Activated CD4-positive, alpha-beta T cell treated with anti-CD3 and anti-CD28 coated beads for 36 hours (primary cell): ENCODE measurements around the gene NUDT1. TPM values are rescaled to one million over a fixed set of nuclear protein-coding genes. Genes with fewer than 3 reads are reported as not detected.

ENCODE experiments used
- ATAC-seq: fragments of 200-7000 bp; cut with Tn5 transposase; one replicate; pipeline ENCODE4 v1.10.0; 2021; ENCODE audit warnings: mild to moderate bottlenecking, moderate library complexity
- CTCF ChIA-PET: fragments of 350-600 bp; sonication (Branson Sonifier 250); formaldehyde crosslinking; loops from one replicate; lab custom pipeline; 2021; ENCODE audit warnings: antibody characterized with exemption; lab: Charles Lee
- POLR2A ChIA-PET: fragments of 350-600 bp; sonication (Branson Sonifier 250); formaldehyde crosslinking; loops from one replicate; lab custom pipeline; 2021; ENCODE audit warnings: antibody characterized with exemption, inconsistent platforms; lab: Charles Lee
- DNase-seq: peaks from one replicate; pipeline ENCODE4 v3.0.0-alpha.2; 2020
- H3K27ac Mint-ChIP-seq: one replicate; pipeline ENCODE4 v1.8.0; 2021; ENCODE audit warnings: mixed read lengths
- H3K27me3 Mint-ChIP-seq: one replicate; pipeline ENCODE4 v1.8.0; 2021; ENCODE audit warnings: mixed read lengths
- H3K36me3 Mint-ChIP-seq: one replicate; pipeline ENCODE4 v1.8.0; 2021; ENCODE audit warnings: low read depth, mixed read lengths
- H3K4me1 Mint-ChIP-seq: one replicate; pipeline ENCODE4 v1.8.0; 2021; ENCODE audit warnings: mixed read lengths
- H3K4me3 Mint-ChIP-seq: one replicate; pipeline ENCODE4 v1.8.0; 2021; ENCODE audit warnings: mild to moderate bottlenecking, moderate library complexity, mixed read lengths
- H3K9me3 Mint-ChIP-seq: one replicate; pipeline ENCODE4 v1.8.0; 2021; ENCODE audit warnings: low read depth, mixed read lengths
- intact Hi-C, 2 experiments: fragments of 100-400 bp; cut with DNase I in 1 of 2; cut with micrococcal nuclease in 1 of 2; formaldehyde crosslinking; loops; one replicate each; pipeline versions ENCODE4 v1.14.2 to v1.15.1; 2022 to 2024; cut with DNase I, micrococcal nuclease
- total RNA-seq, 2 experiments: library from RNA; stranded (reverse); gene quantifications; one replicate each; pipeline ENCODE4 v1.2.3, GENCODE V29; 2021

NUDT1 gene
- total RNA-seq, 2 experiments from 2014 or later, result 52.5 to 100 TPM

- H3K27ac Mint-ChIP-seq, result no peak overlapping the region
- no peak overlapping the region for H3K4me3 Mint-ChIP-seq
- H3K36me3 Mint-ChIP-seq, result peaks cover 16% of the 10 kb centered on the region
- H3K27me3 Mint-ChIP-seq, result no peaks in the 10 kb centered on the region
- ChIA-PET CTCF (interaction anchor here (0.6 to 1.0 kb wide), 2 partner anchors 38 to 654 kb away, joined by 3 to 4 read pairs; no protein-coding TSS in a partner anchor), POLR2A (no interaction called here)
- ATAC-seq (no peak), DNase-seq (peak; percentile 72)
- H3K4me1 Mint-ChIP-seq, result peaks cover 4% of the 10 kb centered on the region
- intact Hi-C loops, result loop anchor here in 1 of 2 experiments (1.0 to 5.0 kb wide), 3 partner anchors 107 to 630 kb away; no protein-coding TSS in a partner anchor
- H3K9me3 Mint-ChIP-seq, result no peaks in the 10 kb centered on the region
These were observed 32.7 kb upstream of the NUDT1 start for GRCh38 chr7:2209146-2209960.

GRCh38 chr7:2209961-2210323, 32.1 kb upstream of the NUDT1 start:
- no peak for ATAC-seq
- intact Hi-C loops, result loop anchor here in 1 of 2 experiments (1.0 to 5.0 kb wide), 3 partner anchors 108 to 631 kb away; no protein-coding TSS in a partner anchor
- H3K27me3 Mint-ChIP-seq, result no peaks in the 10 kb centered on the region

GRCh38 chr7:2210551-2211258, 31.3 kb upstream of the NUDT1 start:
- H3K27ac Mint-ChIP-seq, result no peak overlapping the region
- peaks cover 23% of the 10 kb centered on the region for H3K36me3 Mint-ChIP-seq
- peaks cover 6% of the 10 kb centered on the region for H3K4me1 Mint-ChIP-seq
- H3K9me3 Mint-ChIP-seq, result no peaks in the 10 kb centered on the region
- CTCF ChIA-PET, result interaction anchor here (0.7 kb wide), 1 partner anchor 181 kb away, joined by 3 read pairs; no protein-coding TSS in a partner anchor
- H3K4me3 Mint-ChIP-seq, result no peak overlapping the region
- POLR2A ChIA-PET, result no interaction called here
- DNase-seq, result no peak
- intact Hi-C loops, result no loop called here
- no peak for ATAC-seq
- no peaks in the 10 kb centered on the region for H3K27me3 Mint-ChIP-seq

More at GRCh38 chr7:2209961-2210323, 32.1 kb upstream of the NUDT1 start:
- H3K4me3 Mint-ChIP-seq, result no peak overlapping the region
- ChIA-PET CTCF (interaction anchor here (0.6 kb wide), 1 partner anchor 655 kb away, joined by 4 read pairs; no protein-coding TSS in a partner anchor), POLR2A (no interaction called here)
- H3K36me3 Mint-ChIP-seq, result peaks cover 19% of the 10 kb centered on the region
- no peak for DNase-seq
- H3K9me3 Mint-ChIP-seq, result no peaks in the 10 kb centered on the region
- H3K4me1 Mint-ChIP-seq, result peaks cover 6% of the 10 kb centered on the region
- H3K27ac Mint-ChIP-seq, result no peak overlapping the region

- no peaks in the 10 kb centered on the region for H3K27me3 Mint-ChIP-seq
- ATAC-seq (no peak), DNase-seq (no peak)
- H3K4me1 Mint-ChIP-seq, result peaks cover 6% of the 10 kb centered on the region
- ChIA-PET CTCF (interaction anchor here (0.7 kb wide), 1 partner anchor 182 kb away, joined by 3 read pairs; no protein-coding TSS in a partner anchor), POLR2A (no interaction called here)
- no peaks in the 10 kb centered on the region for H3K9me3 Mint-ChIP-seq
- H3K4me3 Mint-ChIP-seq, result no peak overlapping the region
- no peak overlapping the region for H3K27ac Mint-ChIP-seq
- peaks cover 29% of the 10 kb centered on the region for H3K36me3 Mint-ChIP-seq
- intact Hi-C loops, result no loop called here
These were observed 30.7 kb upstream of the NUDT1 start for GRCh38 chr7:2211259-2211880.

- peaks cover 32% of the 10 kb centered on the region for H3K36me3 Mint-ChIP-seq
- DNase-seq, result no peak
- H3K27me3 Mint-ChIP-seq, result no peaks in the 10 kb centered on the region
- intact Hi-C loops, result no loop called here
- H3K27ac Mint-ChIP-seq, result no peak overlapping the region
- ATAC-seq, result no peak
- no peak overlapping the region for H3K4me3 Mint-ChIP-seq
- ChIA-PET POLR2A (no interaction called here), CTCF (interaction anchor here (0.6 kb wide), 1 partner anchor 440 kb away, joined by 3 read pairs; no protein-coding TSS in a partner anchor)
- H3K4me1 Mint-ChIP-seq, result peaks cover 6% of the 10 kb centered on the region
- H3K9me3 Mint-ChIP-seq, result no peaks in the 10 kb centered on the region
These were observed 30.1 kb upstream of the NUDT1 start for GRCh38 chr7:2211926-2212325.

GRCh38 chr7:2212906-2213305, 29.1 kb upstream of the NUDT1 start:
- ChIA-PET POLR2A (no interaction called here), CTCF (no interaction called here)
- no peak for DNase-seq
- H3K4me3 Mint-ChIP-seq, result no peak overlapping the region
- H3K27ac Mint-ChIP-seq, result no peak overlapping the region
- ATAC-seq, result no peak
- intact Hi-C loops, result no loop called here
- peaks cover 6% of the 10 kb centered on the region for H3K4me1 Mint-ChIP-seq
- no peaks in the 10 kb centered on the region for H3K27me3 Mint-ChIP-seq
- H3K36me3 Mint-ChIP-seq, result peaks cover 38% of the 10 kb centered on the region
- no peaks in the 10 kb centered on the region for H3K9me3 Mint-ChIP-seq

GRCh38 chr7:2213551-2214215, 28.3 kb upstream of the NUDT1 start:
- ATAC-seq (no peak), DNase-seq (no peak)
- Mint-ChIP-seq H3K36me3 (peaks cover 40% of the 10 kb centered on the region), H3K9me3 (no peaks in the 10 kb centered on the region), H3K4me3 (no peak overlapping the region), H3K27me3 (no peaks in the 10 kb centered on the region), H3K4me1 (peaks cover 6% of the 10 kb centered on the region), H3K27ac (no peak overlapping the region)
- CTCF ChIA-PET, result no interaction called here
- POLR2A ChIA-PET, result no interaction called here
- intact Hi-C loops, result no loop called here

- Mint-ChIP-seq H3K36me3 (peaks cover 40% of the 10 kb centered on the region), H3K27me3 (no peaks in the 10 kb centered on the region), H3K27ac (no peak overlapping the region)
These were observed 27.4 kb upstream of the NUDT1 start for GRCh38 chr7:2214636-2215035.

GRCh38 chr7:2215851-2216250, 26.2 kb upstream of the NUDT1 start:
- Mint-ChIP-seq H3K9me3 (no peaks in the 10 kb centered on the region), H3K27me3 (no peaks in the 10 kb centered on the region), H3K4me1 (peaks cover 3% of the 10 kb centered on the region), H3K4me3 (no peak overlapping the region), H3K27ac (no peak overlapping the region), H3K36me3 (peaks cover 38% of the 10 kb centered on the region)
- ChIA-PET CTCF (no interaction called here), POLR2A (no interaction called here)
- intact Hi-C loops, result no loop called here
- ATAC-seq (no peak), DNase-seq (no peak)

More at GRCh38 chr7:2214636-2215035, 27.4 kb upstream of the NUDT1 start:
- Mint-ChIP-seq H3K4me1 (peaks cover 6% of the 10 kb centered on the region), H3K4me3 (no peak overlapping the region), H3K9me3 (no peaks in the 10 kb centered on the region)
- DNase-seq (peak; percentile 48), ATAC-seq (peak; percentile 84)
- ChIA-PET CTCF (no interaction called here), POLR2A (no interaction called here)
- intact Hi-C loops, result no loop called here

- no peaks in the 10 kb centered on the region for H3K9me3 Mint-ChIP-seq
- no peak overlapping the region for H3K4me3 Mint-ChIP-seq
- POLR2A ChIA-PET, result no interaction called here
- intact Hi-C loops, result no loop called here
- DNase-seq (no peak), ATAC-seq (no peak)
- CTCF ChIA-PET, result no interaction called here
- peaks cover 40% of the 10 kb centered on the region for H3K36me3 Mint-ChIP-seq
- no peaks in the 10 kb centered on the region for H3K27me3 Mint-ChIP-seq
- H3K27ac Mint-ChIP-seq, result no peak overlapping the region
- H3K4me1 Mint-ChIP-seq, result peaks cover 3% of the 10 kb centered on the region
These were observed 24.8 kb upstream of the NUDT1 start for GRCh38 chr7:2217206-2217605.
